GM23338 (cell line): ENCODE measurements around the gene FKRP.
"Not testable (repeated sequence)": the region's sequence is repeated elsewhere in the genome, so short reads cannot be mapped to it uniquely, and the experiment has no call there.

Source experiments
- CREB1 ChIP-seq: fragments of 250-450 bp; sonication (Bioruptor Pico); IDR thresholded peaks from 2 replicates; pipeline ENCODE4 v1.5.0; 2020; ENCODE audit warnings: low read depth, mild to moderate bottlenecking, moderate library complexity
- CTCF ChIP-seq, 2 experiments: fragments of 200-600 bp in 1 of 2; sonication (generic) in 1 of 2; conservative IDR thresholded peaks; 2 replicates each; pipeline versions ENCODE4 v1.5.1 to v1.6.1; 2016 to 2017; ENCODE audit warnings: antibody characterized with exemption in 2 of 2, low read depth in 2 of 2, mild to moderate bottlenecking in 2 of 2, moderate library complexity in 1 of 2
- EZH2phosphoT487 ChIP-seq: fragments of 200-600 bp; sonication (generic); IDR thresholded peaks from one replicate; pipeline ENCODE4 v1.8.1; 2018; ENCODE audit warnings: antibody characterized with exemption; ENCODE audit not compliant: unreplicated experiment
- POLR2AphosphoS5 ChIP-seq: IDR thresholded peaks from 2 replicates; pipeline ENCODE4 v1.6.1; 2016; ENCODE audit warnings: antibody characterized with exemption, low read depth
- REST ChIP-seq: IDR thresholded peaks from one replicate; pipeline ENCODE4 v1.6.1; 2018; ENCODE audit warnings: antibody characterized with exemption; ENCODE audit not compliant: unreplicated experiment
- ZNF331 ChIP-seq: fragments of 250-450 bp; sonication (Bioruptor Pico); IDR thresholded peaks from 2 replicates; pipeline ENCODE4 v1.5.0; 2020; ENCODE audit warnings: low read depth, mild to moderate bottlenecking, moderate library complexity

GRCh38 chr19:46712768-46713338 lies 33.0 kb upstream of the FKRP start:
- not testable (repeated sequence) for TF ChIP-seq POLR2AphosphoS5; REST; CTCF (conservative IDR thresholded peaks at IDR 0.05; ENCODE audit: low read depth in 2 of 2); CREB1; EZH2phosphoT487; ZNF331 (CRISPR knock-in tag)
